ENCODE measurements around the gene NUF2. TPM values are rescaled to one million over a fixed set of nuclear protein-coding genes. Genes with fewer than 3 reads are reported as not detected.

NUF2 gene
- total and polyA plus RNA-seq, 2 donors (not counting 1 experiment from before 2014, with no cell fraction given) = 0.94 to 1.3 TPM

GRCh38 chr1:163308811-163309210 lies 12.9 kb upstream of the NUF2 start:
- H3K4me1 ChIP-seq (ENCODE audit: control insufficient read depth in 2 of 2, insufficient read depth in 2 of 2, low read length in 2 of 2) = no peaks in the 10 kb centered on the region
- ChIA-PET POLR2A (no interaction called here), CTCF (no interaction called here)
- no peaks in the 10 kb centered on the region for H4K20me1 ChIP-seq (ENCODE audit: control insufficient read depth, insufficient read depth, low read length, poor library complexity, severe bottlenecking)
- intact Hi-C loops (cut with micrococcal nuclease) = no loop called here
- no peak overlapping the region for H3K4me3 ChIP-seq (ENCODE audit: control extremely low read depth in 1 of 5, extremely low read depth in 1 of 5, insufficient read depth in 1 of 5, low read depth in 2 of 5, low read length in 4 of 5)
- WGBS (ENCODE audit: insufficient coverage) = no CpG with 5 or more reads among the region's 1 CpG
- DNase-seq (no peak), ATAC-seq (ENCODE audit: low read depth) (no peak)
- H3K79me2 ChIP-seq (ENCODE audit: control insufficient read depth, insufficient read depth, low read length) = no peaks in the 10 kb centered on the region
- H3K27ac ChIP-seq (ENCODE audit: low read length in 2 of 2) = no peak overlapping the region
- Mint-ChIP-seq H3K27me3 (no peaks in the 10 kb centered on the region), H3K4me1 (no peaks in the 10 kb centered on the region), H3K9me3 (ENCODE audit: insufficient read depth) (no peaks in the 10 kb centered on the region), H3K4me3 (no peak overlapping the region), H3K27ac (no peak overlapping the region)
- no peak overlapping the region for H3K9ac ChIP-seq (ENCODE audit: low read length)
- no peaks in the 10 kb centered on the region for H3K36me3 ChIP-seq (replicated peaks in 1 of 2; ENCODE audit: control extremely low read depth in 1 of 2, control insufficient read depth in 1 of 2, extremely low read depth in 1 of 2, insufficient read depth in 2 of 2, low read length in 1 of 2)
- H3K9me3 ChIP-seq (ENCODE audit: control extremely low read depth in 1 of 3, control insufficient read depth in 2 of 3, insufficient read depth in 1 of 3, low read length in 2 of 3) = no peaks in the 10 kb centered on the region
- H3K27me3 ChIP-seq (replicated peaks in 1 of 4; ENCODE audit: control extremely low read depth in 1 of 4, control insufficient read depth in 3 of 4, insufficient read depth in 4 of 4, low read length in 3 of 4) = no peaks in the 10 kb centered on the region
- H2AFZ ChIP-seq (ENCODE audit: insufficient read depth, low read depth, low read length, poor library complexity, severe bottlenecking) = no peak overlapping the region
- TF ChIP-seq EZH2 (IDR thresholded peaks at IDR 0.05; ENCODE audit: borderline replicate concordance, insufficient read depth, low read depth, low read length, poor library complexity, severe bottlenecking) = no peak
- TF ChIP-seq CTCF (IDR thresholded peaks at IDR 0.05) = no peak
- no peak overlapping the region for H3K4me2 ChIP-seq (replicated peaks; ENCODE audit: low read depth, low read length, poor library complexity, severe bottlenecking)

- Histone ChIP-seq H3K4me2 (replicated peaks; ENCODE audit: low read depth, low read length, poor library complexity, severe bottlenecking) (no peak overlapping the region), H3K36me3 (replicated peaks in 1 of 2; ENCODE audit: control extremely low read depth in 1 of 2, control insufficient read depth in 1 of 2, extremely low read depth in 1 of 2, insufficient read depth in 2 of 2, low read length in 1 of 2) (peaks cover 0 to 6% of the 10 kb centered on the region in 2 experiments), H3K27me3 (replicated peaks in 1 of 4; ENCODE audit: control extremely low read depth in 1 of 4, control insufficient read depth in 3 of 4, insufficient read depth in 4 of 4, low read length in 3 of 4) (no peaks in the 10 kb centered on the region), H3K9me3 (ENCODE audit: control extremely low read depth in 1 of 3, control insufficient read depth in 2 of 3, insufficient read depth in 1 of 3, low read length in 2 of 3) (no peaks in the 10 kb centered on the region), H2AFZ (ENCODE audit: insufficient read depth, low read depth, low read length, poor library complexity, severe bottlenecking) (no peak overlapping the region), H3K79me2 (ENCODE audit: control insufficient read depth, insufficient read depth, low read length) (no peaks in the 10 kb centered on the region), H3K4me3 (ENCODE audit: control extremely low read depth in 1 of 5, extremely low read depth in 1 of 5, insufficient read depth in 1 of 5, low read depth in 2 of 5, low read length in 4 of 5) (no peak overlapping the region), H3K27ac (ENCODE audit: low read length in 2 of 2) (no peak overlapping the region), H3K9ac (ENCODE audit: low read length) (no peak overlapping the region), H3K4me1 (ENCODE audit: control insufficient read depth in 2 of 2, insufficient read depth in 2 of 2, low read length in 2 of 2) (peaks cover 1 to 2% of the 10 kb centered on the region in 2 donors), H4K20me1 (ENCODE audit: control insufficient read depth, insufficient read depth, low read length, poor library complexity, severe bottlenecking) (no peaks in the 10 kb centered on the region)
- Mint-ChIP-seq H3K27me3 (no peaks in the 10 kb centered on the region), H3K4me1 (peaks cover 2% of the 10 kb centered on the region), H3K4me3 (no peak overlapping the region), H3K27ac (no peak overlapping the region), H3K9me3 (ENCODE audit: insufficient read depth) (no peaks in the 10 kb centered on the region)
- intact Hi-C loops (cut with micrococcal nuclease) = no loop called here
- ATAC-seq (ENCODE audit: low read depth) = peak; percentile 24
- TF ChIP-seq EZH2 (IDR thresholded peaks at IDR 0.05; ENCODE audit: borderline replicate concordance, insufficient read depth, low read depth, low read length, poor library complexity, severe bottlenecking) = no peak
- TF ChIP-seq CTCF (IDR thresholded peaks at IDR 0.05) = peak; percentile 85
- ChIA-PET CTCF (interaction anchor here (0.8 to 6.4 kb wide), 12 partner anchors 11 to 1260 kb away, joined by 3 to 77 read pairs (median 4); no protein-coding TSS in a partner anchor), POLR2A (no interaction called here)
- DNase-seq = peak; percentile 49
- WGBS (ENCODE audit: insufficient coverage) = no CpG with 5 or more reads among the region's 6 CpGs
These were observed 5.9 kb upstream of the NUF2 start for GRCh38 chr1:163315773-163316374.
